ENCODE data around the gene GALNT18.
A peak's percentile ranks its signal among the peaks of the same experiment; 100 is the strongest.

Gene GALNT18

GRCh38 chr11:11408436-11409221, 213.2 kb downstream of the GALNT18 start:
- no peaks in the 10 kb centered on the region for H3K36me3 ChIP-seq (ENCODE audit: control insufficient read depth in 2 of 2, insufficient read depth in 1 of 2, low read length in 2 of 2)
- no peak overlapping the region for H3K27ac ChIP-seq (ENCODE audit: extremely low read depth, low read depth, low read length)
- no peaks in the 10 kb centered on the region for H3K9me3 ChIP-seq (ENCODE audit: control insufficient read depth, insufficient read depth, low read depth, low read length)
- no peaks in the 10 kb centered on the region for H3K4me1 ChIP-seq (ENCODE audit: control insufficient read depth, insufficient read depth, low read length)
- TF ChIP-seq ZFHX2 (tag by site-specific recombination; conservative IDR thresholded peaks at IDR 0.05), result peak; percentile 32
- TF ChIP-seq ZNF544 (tag by site-specific recombination; IDR thresholded peaks at IDR 0.05), result no peak
- CTCF ChIA-PET, result interaction anchor here (0.6 kb wide), 1 partner anchor 379 kb away, joined by 3 read pairs; no protein-coding TSS in a partner anchor
- POLR2A ChIA-PET, result no interaction called here
- H3K4me3 ChIP-seq (ENCODE audit: low read depth, low read length), result no peak overlapping the region

- Histone ChIP-seq H3K9me3 (ENCODE audit: control insufficient read depth, insufficient read depth, low read depth, low read length) (no peaks in the 10 kb centered on the region), H3K36me3 (ENCODE audit: control insufficient read depth in 2 of 2, insufficient read depth in 1 of 2, low read length in 2 of 2) (no peaks in the 10 kb centered on the region), H3K4me3 (ENCODE audit: low read depth, low read length) (no peak overlapping the region), H3K27ac (ENCODE audit: extremely low read depth, low read depth, low read length) (no peak overlapping the region), H3K4me1 (ENCODE audit: control insufficient read depth, insufficient read depth, low read length) (no peaks in the 10 kb centered on the region)
- CTCF ChIA-PET, result no interaction called here
- POLR2A ChIA-PET, result no interaction called here
- TF ChIP-seq ZNF548 (tag by site-specific recombination; IDR thresholded peaks at IDR 0.05), result no peak
- no peak for TF ChIP-seq ZXDB (tag by site-specific recombination; IDR thresholded peaks at IDR 0.05)
- TF ChIP-seq ZNF558 (tag by site-specific recombination; IDR thresholded peaks at IDR 0.05), result no peak
Measured at GRCh38 chr11:11407763-11408084, 214.1 kb downstream of the GALNT18 start.

GRCh38 chr11:11407065-11407762, 214.6 kb downstream of the GALNT18 start:
- no peaks in the 10 kb centered on the region for H3K4me1 ChIP-seq (ENCODE audit: control insufficient read depth, insufficient read depth, low read length)
- no peak overlapping the region for H3K4me3 ChIP-seq (ENCODE audit: low read depth, low read length)
- H3K27ac ChIP-seq (ENCODE audit: extremely low read depth, low read depth, low read length), result no peak overlapping the region
- H3K36me3 ChIP-seq (ENCODE audit: control insufficient read depth in 2 of 2, insufficient read depth in 1 of 2, low read length in 2 of 2), result no peaks in the 10 kb centered on the region
- ChIA-PET CTCF (no interaction called here), POLR2A (no interaction called here)
- no peaks in the 10 kb centered on the region for H3K9me3 ChIP-seq (ENCODE audit: control insufficient read depth, insufficient read depth, low read depth, low read length)
- TF ChIP-seq ATF2 (tag by site-specific recombination; IDR thresholded peaks at IDR 0.05; ENCODE audit: low read depth), result no peak
- no peak for TF ChIP-seq ZNF473 (tag by site-specific recombination; IDR thresholded peaks at IDR 0.05)
- no peak for TF ChIP-seq ZNF596 (tag by site-specific recombination; IDR thresholded peaks at IDR 0.05)
- TF ChIP-seq ZNF292 (tag by site-specific recombination; IDR thresholded peaks at IDR 0.05; ENCODE audit: borderline replicate concordance, low read depth), result no peak

- CTCF ChIA-PET, result no interaction called here
Measured at GRCh38 chr11:11406652-11407051, 215.2 kb downstream of the GALNT18 start.

More at GRCh38 chr11:11406652-11407051, 215.2 kb downstream of the GALNT18 start:
- no peaks in the 10 kb centered on the region for H3K36me3 ChIP-seq (ENCODE audit: control insufficient read depth in 2 of 2, insufficient read depth in 1 of 2, low read length in 2 of 2)
- POLR2A ChIA-PET, result no interaction called here
- H3K9me3 ChIP-seq (ENCODE audit: control insufficient read depth, insufficient read depth, low read depth, low read length), result no peaks in the 10 kb centered on the region
- no peak overlapping the region for H3K27ac ChIP-seq (ENCODE audit: extremely low read depth, low read depth, low read length)
- no peak overlapping the region for H3K4me3 ChIP-seq (ENCODE audit: low read depth, low read length)
- no peak for TF ChIP-seq OSR2 (tag by site-specific recombination; IDR thresholded peaks at IDR 0.05)
- no peak for TF ChIP-seq GLI2 (tag by site-specific recombination; IDR thresholded peaks at IDR 0.05; ENCODE audit: borderline replicate concordance, low read depth)
- no peak for TF ChIP-seq ZNF664 (tag by site-specific recombination; IDR thresholded peaks at IDR 0.05)
- no peak for TF ChIP-seq IKZF3 (tag by site-specific recombination; IDR thresholded peaks at IDR 0.05)
- TF ChIP-seq AEBP2 (tag by site-specific recombination; IDR thresholded peaks at IDR 0.05; ENCODE audit: borderline replicate concordance), result no peak
- no peak for TF ChIP-seq ZNF133 (tag by site-specific recombination; IDR thresholded peaks at IDR 0.05)
- TF ChIP-seq ZNF777 (tag by site-specific recombination; IDR thresholded peaks at IDR 0.05; ENCODE audit: borderline replicate concordance), result no peak
- H3K4me1 ChIP-seq (ENCODE audit: control insufficient read depth, insufficient read depth, low read length), result no peaks in the 10 kb centered on the region
